GM12875 (cell line): ENCODE measurements around the gene MRM2.

Source experiments
- H3K4me3 ChIP-seq: one replicate; pipeline ENCODE4 v1.5.1; 2011; ENCODE audit warnings: low read depth, low read length, control low read depth
- CTCF ChIP-seq: IDR thresholded peaks from 2 replicates; pipeline ENCODE4 v1.5.1; 2011; ENCODE audit warnings: low read depth, mild to moderate bottlenecking, control low read depth, inconsistent platforms, low read length, moderate library complexity, borderline replicate concordance; ENCODE audit not compliant: insufficient read depth

The MRM2 gene

DNA sequence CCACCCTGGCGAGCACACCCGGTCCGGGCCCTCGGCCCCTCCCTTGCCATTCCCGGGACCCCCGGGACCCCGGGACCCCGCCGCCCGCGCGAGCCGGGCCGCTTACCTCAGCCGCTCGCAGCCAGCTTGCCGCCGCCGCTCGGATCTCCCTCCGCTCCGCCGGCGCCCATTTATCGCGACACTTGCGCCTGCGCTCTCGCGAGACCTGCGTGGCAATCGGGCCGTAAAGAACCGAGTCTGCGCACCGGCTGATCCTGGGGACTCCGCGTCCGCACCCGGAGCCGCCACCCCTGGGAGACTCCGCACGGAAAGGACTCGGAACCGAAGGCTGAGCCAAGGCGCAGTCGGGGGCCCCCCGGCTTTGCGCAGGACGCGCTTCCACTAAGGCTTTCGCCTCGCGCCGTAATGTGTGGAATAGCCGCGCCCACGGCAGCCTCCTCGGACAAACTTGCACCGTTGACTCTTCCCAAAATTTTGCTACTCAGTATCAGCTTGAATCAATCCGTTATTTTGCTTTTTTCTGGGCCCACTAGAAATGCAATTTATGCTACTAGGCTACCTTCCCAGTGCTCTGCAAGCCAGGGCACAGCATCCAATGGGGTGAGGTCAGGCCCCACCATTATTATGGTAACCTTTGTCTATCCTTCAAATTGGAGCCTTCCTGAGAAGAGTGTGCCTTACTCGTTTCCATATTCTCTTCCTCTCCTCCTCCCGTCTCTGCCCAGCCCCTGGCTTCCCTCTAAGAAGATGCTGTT is 9.1 kb downstream of the MRM2 start, which contains the start of gene MAD1L1:
Gene MAD1L1, minus strand, starts transcription at position 180 of the 755 bp plus-strand sequence. CDS start 2,812 bp downstream, outside the sequence.
- TF ChIP-seq CTCF: no peak
- H3K4me3 ChIP-seq: peak within 1 kb of the TSS; percentile 88

DNA sequence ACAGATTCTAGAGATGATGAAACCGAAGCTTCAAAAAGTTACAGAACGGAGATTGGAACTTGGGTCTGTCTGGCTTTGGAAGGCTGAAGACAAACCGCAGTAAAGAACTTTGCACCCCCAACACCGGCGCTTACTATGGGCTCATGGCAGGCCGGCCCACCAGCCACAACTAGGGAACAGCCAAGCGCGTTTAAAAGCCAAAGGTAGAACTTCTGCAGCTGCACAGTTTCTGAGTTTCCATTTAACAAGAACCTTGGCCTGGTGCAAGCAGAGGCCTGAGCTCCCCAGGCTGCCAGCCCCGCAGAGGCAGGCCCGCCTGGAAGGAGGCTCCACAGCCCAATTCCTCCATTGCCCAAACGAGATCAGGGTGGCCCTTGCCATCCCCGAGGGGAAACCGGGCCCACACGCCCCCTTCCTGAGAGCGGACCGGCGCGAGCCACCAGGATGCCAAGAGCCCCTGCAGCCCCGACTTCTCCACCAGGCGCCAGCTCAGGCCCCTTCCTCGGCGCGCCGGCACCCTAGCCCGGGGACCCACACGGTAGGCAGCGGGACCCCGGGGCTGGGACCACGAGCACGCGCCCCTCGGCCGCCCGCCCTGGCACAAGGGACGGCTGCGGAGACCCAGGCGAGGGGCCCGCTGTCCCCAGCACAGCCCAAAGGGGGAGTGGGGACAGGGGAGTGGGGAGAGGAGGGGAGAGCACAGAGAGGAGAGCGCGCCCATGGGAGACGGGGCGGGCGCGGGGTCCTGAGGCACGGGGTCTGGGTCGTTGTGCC is 9.8 kb downstream of the MRM2 start:
- no peak for TF ChIP-seq CTCF
- H3K4me3 ChIP-seq: peak overlapping the region; percentile 88

DNA sequence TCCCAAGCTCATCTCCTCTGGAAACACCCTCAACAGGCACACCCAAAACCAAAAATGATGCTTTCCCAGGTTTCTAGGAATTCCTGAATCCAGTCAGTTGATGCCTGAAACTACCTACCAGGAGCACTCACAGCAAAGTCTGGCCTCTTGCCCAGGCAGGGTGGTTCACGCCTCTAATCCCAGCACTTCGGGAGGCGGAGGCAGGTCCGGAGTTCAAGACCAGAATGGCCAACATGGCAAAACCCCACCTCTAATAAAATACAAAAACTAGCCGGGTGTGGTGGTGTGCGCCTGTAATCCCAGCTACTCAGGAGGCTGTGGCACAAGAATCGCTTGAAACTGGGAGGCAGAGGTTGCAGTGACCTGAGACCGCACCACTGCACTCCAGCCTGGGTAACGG is 11.1 kb downstream of the MRM2 start:
- no peak for TF ChIP-seq CTCF
- H3K4me3 ChIP-seq: no peak overlapping the region

- TF ChIP-seq CTCF: no peak
- no peak overlapping the region for H3K4me3 ChIP-seq
These were observed 11.8 kb downstream of the MRM2 start for GRCh38 chr7:2230226-2230625.

- H3K4me3 ChIP-seq: no peak overlapping the region
- no peak for TF ChIP-seq CTCF
These were observed 12.5 kb downstream of the MRM2 start for GRCh38 chr7:2229467-2229866.

- H3K4me3 ChIP-seq: no peak overlapping the region
- TF ChIP-seq CTCF: no peak
These were observed 13.1 kb downstream of the MRM2 start for GRCh38 chr7:2228921-2229320.
